HAP-1 (cell line): ENCODE data around the gene AP2A2.

Experiments
- DNase-seq, 2 experiments: peaks; one replicate each; pipeline ENCODE4 v3.0.0-alpha.2; 2016 to 2020; ENCODE audit warnings: low spot score in 2 of 2
- H3K27me3 ChIP-seq: fragments of 250-450 bp; sonication (Bioruptor Pico); 2 replicates; pipeline ENCODE4 v1.5.1; 2020; ENCODE audit warnings: low read depth, mild to moderate bottlenecking, moderate library complexity
- H3K36me3 ChIP-seq: fragments of 250-450 bp; sonication (Bioruptor Pico); replicated peaks from 2 replicates; pipeline ENCODE4 v1.5.1; 2020; ENCODE audit warnings: mild to moderate bottlenecking
- H3K4me1 ChIP-seq: fragments of 250-450 bp; sonication (Bioruptor Pico); 2 replicates; pipeline ENCODE4 v1.5.1; 2020; ENCODE audit warnings: mild to moderate bottlenecking
- H3K4me3 ChIP-seq: fragments of 250-450 bp; sonication (Bioruptor Pico); 2 replicates; pipeline ENCODE4 v1.5.1; 2020; ENCODE audit warnings: mild to moderate bottlenecking, moderate library complexity
- H3K9me3 ChIP-seq: fragments of 250-450 bp; sonication (Bioruptor Pico); 2 replicates; pipeline ENCODE4 v1.5.1; 2020; ENCODE audit warnings: mild to moderate bottlenecking, moderate library complexity
- in situ Hi-C: fragments of 300-500 bp; cut with MboI; formaldehyde crosslinking; loops from 3 replicates; pipeline ENCODE4 v1.14.3; 2020; ENCODE audit warnings: low sequenced_read_pairs, inconsistent platforms, mixed read lengths

AP2A2 gene

GRCh38 chr11:909406-909805 is 16.3 kb upstream of the AP2A2 start:
- in situ Hi-C loops: no loop called here
- Histone ChIP-seq H3K4me3 (peak overlapping the region; percentile 84), H3K4me1 (peaks cover 8% of the 10 kb centered on the region), H3K36me3 (peaks cover 16% of the 10 kb centered on the region), H3K27me3 (no peaks in the 10 kb centered on the region), H3K9me3 (no peaks in the 10 kb centered on the region)
- DNase-seq: no peak

DNA sequence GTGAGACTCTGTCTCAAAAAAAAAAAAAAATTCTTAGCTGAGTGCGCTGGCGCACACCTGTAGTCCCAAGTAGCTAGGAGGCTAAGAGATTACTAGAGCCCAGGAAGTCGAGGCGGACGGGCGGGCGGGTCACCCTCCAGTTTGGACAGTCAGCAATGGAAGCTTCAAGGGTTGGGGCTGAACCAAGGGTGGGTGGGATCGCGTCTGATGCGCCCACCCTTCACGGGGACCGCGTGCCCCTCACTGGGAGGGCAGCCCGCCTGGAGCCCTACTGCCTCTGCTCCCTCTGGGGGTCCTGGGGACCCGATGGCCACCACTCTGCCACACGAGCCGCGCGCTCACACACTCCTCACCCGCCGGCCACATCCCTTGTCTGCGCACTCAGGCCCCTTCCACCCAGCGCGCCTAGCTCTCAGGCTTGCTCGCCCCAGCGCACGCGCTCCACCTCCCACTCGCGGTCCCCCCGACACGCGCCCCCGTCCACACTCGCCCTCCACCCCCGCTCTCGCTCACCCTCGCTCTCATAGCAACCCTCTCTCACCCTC is 15.6 kb upstream of the AP2A2 start:
- peak overlapping the region; percentile 84 for H3K4me3 ChIP-seq
- H3K4me1 ChIP-seq: peaks cover 8% of the 10 kb centered on the region

GRCh38 chr11:910589-911030 is 15.1 kb upstream of the AP2A2 start, which contains the start of gene CHID1:
Gene CHID1 (minus strand): TSS chr11:910810. CDS start chr11:904816, 5,994 bp downstream.
- peak; percentile 81 to 92 for DNase-seq
- Histone ChIP-seq H3K36me3 (peaks cover 10% of the 10 kb centered on the region; the same call in 1 of the 2 replicates), H3K4me1 (peaks cover 8% of the 10 kb centered on the region), H3K4me3 (peak within 1 kb of the TSS; percentile 84), H3K27me3 (no peaks in the 10 kb centered on the region), H3K9me3 (no peaks in the 10 kb centered on the region)
- in situ Hi-C loops: no loop called here

More for the DNA sequence above, 15.6 kb upstream of the AP2A2 start:
- in situ Hi-C loops: no loop called here
- H3K27me3 ChIP-seq: no peaks in the 10 kb centered on the region
- H3K9me3 ChIP-seq: no peaks in the 10 kb centered on the region
- peak in 1 of 2 experiments; percentile 36 for DNase-seq
- H3K36me3 ChIP-seq: peaks cover 10% of the 10 kb centered on the region; the same call in 1 of the 2 replicates

GRCh38 chr11:911031-911889 is 14.4 kb upstream of the AP2A2 start:
- H3K27me3 ChIP-seq: no peaks in the 10 kb centered on the region
- peak in 1 of 2 experiments; percentile 61 for DNase-seq
- H3K4me3 ChIP-seq: peak overlapping the region; percentile 84
- peaks cover 10% of the 10 kb centered on the region; the same call in 1 of the 2 replicates for H3K36me3 ChIP-seq
- H3K9me3 ChIP-seq: no peaks in the 10 kb centered on the region
- H3K4me1 ChIP-seq: peaks cover 8% of the 10 kb centered on the region
- in situ Hi-C loops: no loop called here

DNA sequence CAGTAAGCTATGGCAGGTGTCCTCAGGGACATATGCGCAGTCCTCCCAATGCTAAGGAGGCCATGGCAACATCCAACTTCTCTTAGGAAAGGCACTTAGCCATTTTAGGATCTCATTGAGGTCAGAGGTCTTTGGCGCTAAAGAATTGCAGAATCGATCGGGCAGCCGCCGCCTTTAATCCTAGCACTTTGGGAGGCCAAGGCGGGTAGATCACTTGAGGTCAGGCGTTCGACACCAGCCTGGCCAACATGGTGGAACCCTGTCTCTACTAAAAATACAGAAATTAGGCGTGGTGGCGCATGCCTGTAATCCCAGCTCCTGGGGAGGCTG is 13.8 kb upstream of the AP2A2 start:
- no peaks in the 10 kb centered on the region for H3K9me3 ChIP-seq
- no peak for DNase-seq
- H3K36me3 ChIP-seq: peaks cover 10% of the 10 kb centered on the region; the same call in 1 of the 2 replicates
- H3K27me3 ChIP-seq: no peaks in the 10 kb centered on the region
- H3K4me3 ChIP-seq: peak overlapping the region; percentile 84; the same call in 1 of the 2 replicates
- in situ Hi-C loops: no loop called here
- peaks cover 8% of the 10 kb centered on the region for H3K4me1 ChIP-seq

- Histone ChIP-seq H3K4me1 (peaks cover 8% of the 10 kb centered on the region), H3K36me3 (peaks cover 10% of the 10 kb centered on the region; the same call in 1 of the 2 replicates), H3K9me3 (no peaks in the 10 kb centered on the region), H3K4me3 (no peak overlapping the region), H3K27me3 (no peaks in the 10 kb centered on the region)
- in situ Hi-C loops: no loop called here
- no peak for DNase-seq
Measured at GRCh38 chr11:912266-912665, 13.4 kb upstream of the AP2A2 start.

- in situ Hi-C loops: no loop called here
- H3K4me1 ChIP-seq: peaks cover 8% of the 10 kb centered on the region
- H3K36me3 ChIP-seq: peaks cover 10% of the 10 kb centered on the region; the same call in 1 of the 2 replicates
- no peak overlapping the region for H3K4me3 ChIP-seq
- H3K9me3 ChIP-seq: no peaks in the 10 kb centered on the region
- no peaks in the 10 kb centered on the region for H3K27me3 ChIP-seq
- DNase-seq: no peak
Measured at GRCh38 chr11:913043-913442, 12.6 kb upstream of the AP2A2 start.

DNA sequence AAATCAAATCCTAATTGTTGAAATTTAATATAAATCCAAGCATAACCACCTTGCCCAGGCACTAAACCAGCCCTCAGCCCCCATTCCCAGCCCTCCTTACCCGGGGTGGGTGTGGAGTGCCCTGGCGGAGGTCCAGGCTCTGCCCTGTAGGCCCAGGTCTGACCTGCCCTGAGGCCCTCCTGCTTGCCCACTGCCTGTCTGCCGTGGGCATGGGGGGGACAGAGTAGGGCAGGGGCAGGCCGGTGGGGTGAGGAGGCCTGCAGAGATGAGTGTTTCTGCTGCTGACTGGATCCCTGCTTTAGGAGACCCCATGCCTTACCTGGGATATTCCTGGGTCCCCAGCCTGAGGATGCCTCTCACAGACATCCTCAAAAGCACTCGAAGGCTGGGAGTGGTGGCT is 11.5 kb upstream of the AP2A2 start:
- H3K27me3 ChIP-seq: no peaks in the 10 kb centered on the region
- peaks cover 8% of the 10 kb centered on the region for H3K4me1 ChIP-seq
- in situ Hi-C loops: no loop called here
- H3K9me3 ChIP-seq: no peaks in the 10 kb centered on the region
- DNase-seq: no peak
- H3K36me3 ChIP-seq: peaks cover 5% of the 10 kb centered on the region; the same call in 1 of the 2 replicates
- H3K4me3 ChIP-seq: no peak overlapping the region

GRCh38 chr11:914747-915501 is 10.7 kb upstream of the AP2A2 start:
- no peaks in the 10 kb centered on the region for H3K27me3 ChIP-seq
- H3K4me3 ChIP-seq: no peak overlapping the region
- H3K36me3 ChIP-seq: peaks cover 5% of the 10 kb centered on the region; the same call in 1 of the 2 replicates
- in situ Hi-C loops: no loop called here
- peaks cover 8% of the 10 kb centered on the region for H3K4me1 ChIP-seq
- H3K9me3 ChIP-seq: no peaks in the 10 kb centered on the region
- no peak for DNase-seq

DNA sequence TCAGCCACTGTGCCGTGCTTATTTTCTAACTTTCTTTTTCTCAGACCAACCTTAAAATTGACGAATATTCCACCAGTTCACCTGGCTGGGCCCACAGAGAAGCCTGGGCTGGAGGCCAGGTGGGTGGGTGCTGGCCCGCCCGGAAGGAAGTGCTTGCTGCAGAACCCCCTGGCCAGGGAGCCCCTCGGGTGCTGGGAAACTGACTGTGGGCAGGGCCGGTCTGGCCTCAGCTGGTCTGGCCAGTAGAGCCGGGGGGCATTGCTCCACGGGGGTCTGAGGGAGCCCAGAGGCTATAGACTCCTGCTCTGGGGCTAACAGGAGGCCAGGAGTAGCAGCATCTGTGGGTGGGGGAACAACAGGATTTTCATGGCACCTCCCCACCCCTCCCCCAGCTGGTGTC is 8.2 kb upstream of the AP2A2 start:
- Histone ChIP-seq H3K27me3 (no peaks in the 10 kb centered on the region), H3K4me1 (no peaks in the 10 kb centered on the region), H3K9me3 (no peaks in the 10 kb centered on the region), H3K36me3 (no peaks in the 10 kb centered on the region), H3K4me3 (no peak overlapping the region)
- no peak for DNase-seq
- in situ Hi-C loops: no loop called here

- in situ Hi-C loops: no loop called here
- no peak for DNase-seq
- peaks cover 4% of the 10 kb centered on the region for H3K4me1 ChIP-seq
- no peak overlapping the region for H3K4me3 ChIP-seq
- no peaks in the 10 kb centered on the region for H3K9me3 ChIP-seq
- H3K27me3 ChIP-seq: no peaks in the 10 kb centered on the region
- H3K36me3 ChIP-seq: peaks cover 4% of the 10 kb centered on the region
Measured at GRCh38 chr11:921921-922678, 3.6 kb upstream of the AP2A2 start.

DNA sequence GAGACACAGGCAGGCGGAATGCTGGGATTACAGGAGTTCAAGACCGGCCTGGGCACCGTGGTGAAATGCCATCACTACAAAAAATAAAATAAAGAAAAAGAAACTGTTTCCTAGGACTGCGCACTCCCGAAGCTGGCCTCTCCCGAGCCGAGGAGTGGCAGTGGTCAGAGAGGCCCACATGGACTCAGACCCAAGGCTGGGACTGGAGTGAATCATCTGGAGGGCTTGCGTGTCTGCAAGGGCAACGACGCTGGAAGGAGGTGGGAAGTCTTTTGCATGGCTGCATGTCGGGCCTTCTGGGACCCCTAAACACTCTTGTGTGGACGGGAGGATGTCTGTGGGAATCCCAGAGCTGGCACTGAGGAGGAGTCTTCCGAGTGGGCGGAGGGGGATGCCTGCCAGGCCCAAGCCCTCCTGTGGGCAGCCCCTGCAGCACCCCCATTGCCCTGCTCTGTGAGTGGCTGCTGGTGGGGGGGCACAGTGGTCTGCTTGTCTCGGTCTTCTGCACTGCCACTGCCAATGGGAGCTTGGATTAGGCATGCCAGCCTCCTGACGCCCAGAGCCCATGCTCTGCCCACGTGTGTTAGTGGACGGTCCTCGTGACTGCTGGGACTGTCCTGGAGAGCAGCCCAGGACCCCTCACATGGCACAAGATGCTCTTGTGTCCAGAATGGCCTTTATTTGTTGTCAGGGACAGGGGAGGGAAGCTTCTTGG is 1.8 kb upstream of the AP2A2 start:
- H3K4me1 ChIP-seq: peaks cover 21% of the 10 kb centered on the region
- no peak overlapping the region for H3K4me3 ChIP-seq
- no peaks in the 10 kb centered on the region for H3K9me3 ChIP-seq
- H3K36me3 ChIP-seq: peaks cover 13% of the 10 kb centered on the region
- no peak for DNase-seq
- in situ Hi-C loops: no loop called here
- no peaks in the 10 kb centered on the region for H3K27me3 ChIP-seq
